DND-41 (cell line): Measurements from ENCODE around the gene BRMS1.
"Not testable (repeated sequence)": the region's sequence is repeated elsewhere in the genome, so short reads cannot be mapped to it uniquely, and the experiment has no call there.

Experiments used
- CTCF ChIP-seq: IDR thresholded peaks from 2 replicates; pipeline ENCODE4 v1.5.1; 2012; ENCODE audit warnings: borderline replicate concordance, low read length, moderate library complexity, mild to moderate bottlenecking; ENCODE audit not compliant: poor library complexity, severe bottlenecking; ENCODE audit errors: extremely low read depth
- EZH2 ChIP-seq: IDR thresholded peaks from 3 replicates; pipeline ENCODE4 v1.6.1; 2012; ENCODE audit warnings: borderline replicate concordance, low read depth, mild to moderate bottlenecking, moderate library complexity, low read length, inconsistent platforms; ENCODE audit not compliant: severe bottlenecking

- TF ChIP-seq CTCF, EZH2: not testable (repeated sequence)
Measured at GRCh38 chr11:66310803-66311440, 34.0 kb downstream of the BRMS1 start.
